Measurements from ENCODE around the gene ZNF92. TPM values are rescaled to one million over a fixed set of nuclear protein-coding genes. Genes with fewer than 3 reads are reported as not detected.
A peak's percentile ranks its signal among the peaks of the same experiment; 100 is the strongest.
"Not testable (repeated sequence)": the region's sequence is repeated elsewhere in the genome, so short reads cannot be mapped to it uniquely, and the experiment has no call there.

Gene ZNF92
- 14.5 and 20.7 TPM in 2 replicates for total RNA-seq (2014; rRNA removed; shearing (Covaris generic))

DNA sequence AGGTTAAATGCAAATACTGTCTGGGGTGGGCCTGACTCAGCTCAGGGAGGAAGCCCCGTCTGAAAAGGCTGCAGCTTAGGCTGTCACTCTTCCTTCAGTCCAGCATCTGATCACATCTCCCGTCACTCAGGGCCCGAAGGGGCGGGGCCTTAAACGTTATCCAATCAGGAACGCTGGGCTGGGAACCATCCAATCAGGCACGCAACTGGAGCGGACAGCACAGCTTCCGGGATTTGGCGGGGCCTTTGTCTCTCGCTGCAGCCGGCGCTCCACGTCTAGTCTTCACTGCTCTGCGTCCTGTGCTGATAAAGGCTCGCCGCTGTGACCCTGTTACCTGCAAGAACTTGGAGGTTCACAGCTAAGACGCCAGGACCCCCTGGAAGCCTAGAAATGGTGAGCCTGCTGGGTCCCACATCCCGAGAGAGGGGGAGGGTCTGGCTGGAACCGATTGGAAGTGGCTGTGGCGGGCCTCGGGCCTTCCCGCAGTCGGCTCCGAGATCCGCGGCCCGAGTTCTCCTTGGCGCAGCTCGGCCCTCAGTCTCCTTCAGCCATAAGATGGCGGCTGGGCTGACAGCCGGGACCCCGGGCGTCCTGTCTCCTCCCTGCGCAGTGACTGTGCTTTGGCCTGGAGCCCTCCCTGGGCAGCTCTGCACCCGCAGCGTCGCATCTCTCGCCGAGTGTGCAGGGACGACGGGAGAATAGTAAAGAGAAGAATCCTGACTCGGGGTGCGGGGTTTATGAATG, at the start of gene ZNF92:
ZNF92 (plus strand) TSS at position 248 of the 744 bp plus-strand sequence; CDS start at position 391, 143 bp downstream.
- DNase-seq (ENCODE audit: low spot score): peak; percentile 99

DNA sequence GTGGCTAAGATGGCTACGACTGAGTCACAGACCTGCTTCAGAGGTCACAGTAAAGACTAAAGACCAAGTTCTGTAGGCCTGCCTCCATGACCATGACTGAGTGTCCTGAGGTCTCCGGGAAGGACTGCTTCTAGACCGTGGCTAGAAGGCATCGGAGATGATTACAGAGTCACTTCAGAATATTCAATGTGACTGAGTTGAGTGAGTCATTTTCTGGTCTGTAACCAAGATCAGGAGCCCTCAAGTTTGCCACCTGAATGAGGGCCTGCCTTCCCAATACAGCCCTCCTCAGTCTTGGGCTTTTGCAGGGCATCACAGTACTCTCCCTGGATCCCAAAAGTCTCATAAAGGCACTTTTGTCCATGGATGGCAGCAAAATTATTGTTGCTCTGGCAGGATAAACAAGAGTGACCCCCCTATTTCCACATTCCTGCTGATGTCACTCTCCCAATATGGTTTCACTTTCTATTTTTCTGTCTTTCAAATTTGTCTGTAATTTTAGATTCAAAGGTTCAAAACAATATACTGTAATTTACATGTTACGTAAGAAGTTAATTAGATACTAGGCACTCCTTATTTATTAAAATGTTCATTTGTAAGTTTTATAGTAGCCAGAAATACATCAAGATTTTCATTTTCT, 47.7 kb upstream of the ZNF92 start:
- DNase-seq (ENCODE audit: low spot score): peak; percentile 38

DNA sequence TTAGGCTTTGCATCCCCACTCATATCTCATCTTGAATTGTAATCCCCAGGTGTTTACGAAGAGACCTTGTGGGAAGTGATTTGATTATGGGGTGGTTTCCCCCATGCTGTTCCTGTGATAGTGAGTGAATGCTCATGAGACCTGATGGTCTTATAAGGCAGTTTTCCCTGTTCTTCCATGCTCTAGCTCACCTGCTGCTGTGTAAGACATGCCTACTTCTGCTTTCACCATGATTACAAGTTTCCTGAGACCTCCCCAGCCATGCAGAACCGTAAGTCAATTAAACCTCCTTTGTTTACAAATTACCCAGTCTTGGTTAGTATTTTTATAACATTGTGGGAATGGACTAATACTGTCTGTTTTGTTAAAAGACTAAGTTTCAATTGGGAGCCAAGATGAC, 35.3 kb upstream of the ZNF92 start:
- no peak for DNase-seq (ENCODE audit: low spot score)

DNA sequence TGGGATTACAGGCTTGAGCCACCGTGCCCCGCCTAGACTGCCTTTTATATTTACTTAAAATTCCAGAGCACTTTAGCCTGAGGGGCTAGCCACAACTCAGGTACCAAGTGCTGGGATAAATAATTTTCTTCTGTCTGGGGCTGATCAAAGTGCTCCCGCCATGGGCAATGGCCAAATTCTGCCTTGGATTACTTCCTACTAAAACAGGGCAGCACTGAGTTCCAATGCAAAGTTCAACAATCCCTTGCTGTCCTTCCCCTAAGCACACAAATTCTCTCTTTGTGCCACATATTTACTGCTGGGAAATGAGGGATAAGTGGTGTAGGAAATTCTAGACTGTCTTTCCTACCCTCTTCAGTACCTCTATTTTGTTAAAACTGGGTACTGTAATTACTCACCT, 34.4 kb upstream of the ZNF92 start:
- DNase-seq (ENCODE audit: low spot score): no peak

DNA sequence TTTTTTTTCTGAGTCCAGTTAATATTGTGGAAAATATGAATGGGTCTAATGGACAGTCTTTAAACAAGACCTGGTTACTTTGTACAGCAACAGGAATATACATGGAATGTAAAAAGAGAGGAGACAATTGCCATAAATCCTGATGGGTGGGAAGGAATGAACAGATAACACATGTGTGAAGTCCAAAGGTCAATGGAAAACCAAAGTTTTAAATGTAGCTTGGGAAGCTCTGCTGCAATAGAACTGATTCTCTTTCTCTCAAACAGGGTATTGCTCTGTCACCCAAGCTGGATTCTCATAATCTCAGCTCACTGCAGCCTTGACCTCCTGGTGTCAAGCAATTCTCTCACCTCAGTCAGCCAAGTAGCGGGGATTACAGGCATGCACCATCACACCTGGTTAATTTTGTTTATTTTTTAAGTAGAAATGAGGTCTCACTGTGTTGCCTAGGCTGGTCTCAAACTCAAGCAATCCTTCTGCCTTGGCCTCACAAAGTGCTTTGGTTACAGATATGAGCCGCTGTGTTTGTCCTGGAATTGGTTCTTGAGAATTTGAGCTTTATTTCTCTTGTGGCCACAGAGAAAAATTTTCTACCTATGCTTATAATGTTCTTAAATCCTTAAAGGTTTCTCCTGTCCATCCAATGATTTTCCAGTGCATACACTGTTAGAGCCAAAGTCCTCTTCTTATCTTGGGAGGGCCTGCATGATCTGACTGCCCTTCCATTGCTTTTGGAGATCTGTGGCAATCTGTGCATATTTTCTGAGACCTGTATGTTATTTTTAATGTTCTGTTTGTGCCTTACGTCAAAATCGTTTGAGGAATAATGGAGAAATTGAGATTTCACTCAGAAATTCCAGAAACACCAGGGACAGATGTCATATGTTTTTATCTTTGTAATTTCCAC, 30.7 kb upstream of the ZNF92 start:
- DNase-seq (ENCODE audit: low spot score): no peak

DNA sequence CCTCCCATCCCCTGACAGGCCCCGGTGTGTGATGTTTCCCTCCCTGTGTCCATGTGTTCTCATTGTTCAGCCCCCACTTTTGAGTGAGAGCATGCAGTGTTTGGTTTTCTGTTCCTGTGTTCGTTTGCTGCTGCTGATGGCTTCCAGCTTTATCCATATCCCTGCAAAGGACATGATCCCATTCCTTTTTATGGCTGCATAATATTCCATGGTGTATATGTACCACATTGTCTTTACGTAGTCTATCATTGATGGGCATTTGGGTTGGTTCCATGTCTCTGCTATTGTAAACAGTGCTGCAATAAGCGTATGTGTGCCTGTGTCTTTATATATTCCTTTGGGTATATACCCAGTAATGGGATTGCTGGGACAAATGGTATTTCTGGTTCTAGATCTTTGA, 29.1 kb upstream of the ZNF92 start:
- not testable (repeated sequence) for DNase-seq (ENCODE audit: low spot score)

DNA sequence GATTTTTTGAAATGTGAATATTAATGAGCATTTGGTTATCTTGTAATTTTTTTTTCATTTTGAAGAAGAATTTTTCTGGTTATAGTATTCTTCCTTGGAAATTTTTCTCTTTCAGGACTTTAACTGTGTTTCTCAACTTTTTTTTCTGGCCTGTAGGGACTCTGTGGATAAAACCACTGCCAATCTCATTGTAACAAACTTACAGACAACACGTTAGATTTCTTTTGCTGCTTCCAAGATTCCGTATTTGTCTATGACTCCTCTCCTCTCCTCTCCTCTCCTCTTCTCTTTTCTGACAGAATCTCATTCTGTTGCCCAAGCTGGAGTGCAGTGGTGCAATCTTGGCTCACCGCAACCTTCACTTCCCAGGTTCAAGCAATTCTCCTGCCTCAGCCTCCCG, 19.4 kb upstream of the ZNF92 start:
- no peak for DNase-seq (ENCODE audit: low spot score)

DNA sequence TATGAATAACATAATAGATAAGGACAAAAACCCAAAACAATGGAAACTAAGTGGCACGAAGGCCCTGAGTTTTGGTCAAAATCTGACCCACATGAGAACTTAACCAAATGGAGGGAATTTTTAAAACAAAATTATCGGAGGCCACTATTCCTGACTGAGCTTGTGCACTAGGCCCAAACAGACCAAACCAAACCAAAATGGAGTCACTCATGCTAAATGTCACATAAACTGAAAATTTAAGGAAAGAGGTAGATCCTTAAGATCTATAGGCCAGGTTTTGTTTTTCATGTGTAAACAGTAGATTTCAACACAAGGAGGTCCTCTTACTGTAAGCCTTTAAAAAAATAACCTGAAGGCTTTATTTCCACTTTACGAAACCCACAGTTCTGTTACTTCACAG, 3.8 kb upstream of the ZNF92 start:
- DNase-seq (ENCODE audit: low spot score): no peak

DNA sequence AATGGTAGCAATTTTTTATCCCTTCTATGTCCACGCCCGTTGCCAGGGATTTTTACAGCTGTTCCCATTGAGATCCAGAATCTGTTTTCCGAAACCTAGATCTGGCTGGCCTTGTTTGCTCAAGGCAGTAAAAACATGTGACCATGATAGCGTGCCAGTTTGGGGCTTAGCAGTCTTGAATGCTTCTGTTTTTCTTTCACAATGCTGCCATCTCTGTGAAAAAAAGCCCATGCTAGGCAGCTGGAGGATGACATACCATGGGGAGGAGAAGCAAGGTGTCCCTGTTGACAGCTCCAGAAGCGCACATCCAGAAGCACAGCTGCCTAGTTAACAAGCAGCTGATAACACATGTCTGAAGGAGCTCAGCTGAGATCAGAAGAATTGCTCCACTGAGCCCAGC, 2.2 kb upstream of the ZNF92 start:
- DNase-seq (ENCODE audit: low spot score): no peak

DNA sequence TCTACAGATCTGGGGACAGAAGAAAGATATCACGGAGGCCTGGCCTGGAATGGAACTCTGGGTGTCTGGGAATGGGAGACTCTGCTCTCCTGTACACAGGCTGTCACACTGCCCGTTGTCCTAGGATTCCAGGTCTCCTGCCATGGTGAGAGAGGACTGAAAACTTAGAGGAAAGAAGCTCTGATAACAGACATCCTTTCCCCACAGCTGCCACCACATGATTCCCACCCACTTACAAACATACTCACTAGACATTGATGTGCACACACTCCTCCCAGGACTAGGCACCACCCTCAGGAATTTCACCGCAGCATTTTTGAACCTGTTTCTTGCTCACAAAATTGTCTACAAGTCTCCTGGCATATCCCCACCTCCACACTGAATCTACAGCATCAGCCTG, 5.7 kb downstream of the ZNF92 start:
- DNase-seq (ENCODE audit: low spot score): peak; percentile 60

DNA sequence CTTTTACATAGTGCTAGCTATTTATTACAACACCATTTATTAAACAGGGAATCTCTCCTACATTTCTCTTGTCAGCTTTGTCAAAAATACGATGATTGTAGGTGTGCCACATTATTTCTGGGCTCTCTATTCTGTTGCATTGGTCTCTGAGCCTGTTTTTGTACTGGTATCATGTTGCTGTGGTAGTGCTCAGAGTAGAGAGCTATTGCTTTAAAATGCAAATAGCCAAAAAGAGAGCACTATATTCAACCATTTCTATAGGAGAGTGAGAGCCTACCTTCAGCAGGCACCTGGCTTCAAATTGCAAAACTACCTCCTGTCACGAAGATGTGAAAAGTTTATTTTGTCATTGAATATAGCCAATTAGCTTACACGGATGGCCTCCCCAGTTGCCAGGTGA, 8.1 kb downstream of the ZNF92 start:
- no peak for DNase-seq (ENCODE audit: low spot score)

DNA sequence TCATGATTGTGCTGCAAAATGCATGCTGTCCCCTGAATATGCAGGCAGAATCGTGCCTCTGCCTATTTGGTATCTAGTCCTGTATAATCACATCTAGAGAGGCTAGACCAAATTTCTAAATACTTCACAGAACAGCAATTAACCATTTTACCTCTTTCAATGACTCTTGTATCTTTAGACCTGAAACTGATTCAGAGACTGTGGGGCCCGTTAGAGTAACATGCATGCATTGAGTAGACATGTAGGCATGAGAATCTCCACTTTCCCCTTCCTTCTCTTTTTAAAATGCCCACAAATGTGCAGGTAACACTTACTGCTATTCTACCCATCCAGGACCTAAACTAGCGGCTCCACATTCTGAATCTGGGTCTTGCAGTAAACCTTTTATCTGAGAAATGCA, 8.8 kb downstream of the ZNF92 start:
- no peak for DNase-seq (ENCODE audit: low spot score)

DNA sequence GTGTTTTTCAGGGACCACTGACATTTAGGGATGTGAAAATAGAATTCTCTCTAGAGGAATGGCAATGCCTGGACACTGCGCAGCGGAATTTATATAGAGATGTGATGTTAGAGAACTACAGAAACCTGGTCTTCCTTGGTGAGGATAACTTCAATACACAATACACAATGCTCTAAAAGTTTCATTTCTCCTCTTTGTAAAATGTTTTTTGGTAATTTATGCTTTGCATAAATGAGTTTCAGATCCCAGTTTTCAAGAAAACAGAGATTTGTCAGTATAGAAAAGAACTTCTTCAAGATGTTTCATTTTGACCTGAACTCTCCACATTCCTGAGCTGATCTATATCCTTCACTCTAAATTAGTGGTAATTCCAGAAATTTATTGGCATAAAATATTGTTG, 14.2 kb downstream of the ZNF92 start:
- DNase-seq (ENCODE audit: low spot score): no peak

DNA sequence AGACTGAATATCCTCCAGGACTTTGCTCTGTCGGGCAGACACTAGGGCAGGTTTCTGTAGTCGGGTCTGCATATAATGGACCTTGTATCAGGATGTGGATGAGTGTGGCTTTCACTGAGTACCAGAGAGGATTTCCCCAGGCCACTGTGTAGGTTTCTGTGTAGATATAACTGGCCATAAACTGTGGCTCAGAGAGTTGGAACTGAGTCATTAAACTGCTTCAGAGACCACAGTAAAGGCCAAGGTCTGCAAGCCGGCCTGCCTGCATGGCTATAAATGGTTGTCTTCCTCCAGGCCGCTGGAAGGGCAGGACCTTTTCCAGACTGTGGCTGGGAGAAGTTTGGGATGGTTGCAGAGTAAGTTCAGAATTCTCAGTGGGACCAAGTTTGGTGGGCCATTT, 16.9 kb downstream of the ZNF92 start:
- no peak for DNase-seq (ENCODE audit: low spot score)

DNA sequence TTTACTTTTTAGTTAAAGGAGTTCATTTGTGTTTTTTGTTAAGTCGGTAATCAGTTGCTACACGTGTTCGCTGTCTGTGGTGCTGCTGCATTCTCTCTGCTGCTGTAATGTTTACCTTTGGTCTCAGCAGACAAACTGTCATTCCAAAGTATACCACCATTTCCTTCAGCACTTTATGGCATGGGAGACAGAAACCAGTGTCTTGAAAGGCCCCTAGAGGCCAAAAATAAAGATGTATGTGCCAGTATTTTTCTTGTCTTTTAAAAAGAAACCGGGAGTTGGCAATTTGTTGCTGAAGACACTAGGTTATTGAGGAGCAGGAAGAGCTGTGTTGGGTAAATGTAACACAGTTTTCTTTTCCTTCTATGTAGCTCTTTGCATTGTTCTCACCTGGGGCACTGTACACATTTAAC, 24.1 kb downstream of the ZNF92 start:
- DNase-seq (ENCODE audit: low spot score): peak; percentile 12

DNA sequence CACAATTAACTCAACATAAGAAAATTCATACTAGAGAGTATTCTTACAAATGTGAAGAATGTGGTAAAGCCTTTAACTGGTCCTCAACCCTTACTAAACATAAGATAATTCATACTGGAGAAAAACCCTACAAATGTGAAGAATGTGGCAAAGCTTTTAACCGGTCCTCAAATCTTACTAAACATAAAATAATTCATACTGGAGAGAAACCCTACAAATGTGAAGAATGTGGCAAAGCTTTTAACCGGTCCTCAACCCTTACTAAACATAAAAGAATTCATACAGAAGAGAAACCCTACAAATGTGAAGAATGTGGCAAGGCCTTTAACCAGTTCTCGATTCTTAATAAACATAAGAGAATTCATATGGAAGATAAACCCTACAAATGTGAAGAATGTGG, 25.0 kb downstream of the ZNF92 start:
- DNase-seq (ENCODE audit: low spot score): not testable (repeated sequence)

DNA sequence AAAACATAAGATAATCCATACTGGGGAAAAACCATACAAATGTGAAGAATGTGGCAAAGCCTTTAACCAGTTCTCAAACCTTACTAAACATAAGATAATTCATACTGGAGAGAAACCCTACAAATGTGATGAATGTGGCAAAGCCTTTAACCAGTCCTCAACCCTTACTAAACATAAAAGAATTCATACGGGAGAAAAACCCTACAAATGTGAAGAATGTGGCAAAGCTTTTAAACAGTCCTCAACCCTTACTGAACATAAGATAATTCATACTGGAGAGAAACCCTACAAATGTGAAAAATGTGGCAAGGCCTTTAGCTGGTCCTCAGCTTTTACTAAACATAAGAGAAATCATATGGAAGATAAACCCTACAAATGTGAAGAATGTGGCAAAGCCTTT, 25.4 kb downstream of the ZNF92 start:
- not testable (repeated sequence) for DNase-seq (ENCODE audit: low spot score)

DNA sequence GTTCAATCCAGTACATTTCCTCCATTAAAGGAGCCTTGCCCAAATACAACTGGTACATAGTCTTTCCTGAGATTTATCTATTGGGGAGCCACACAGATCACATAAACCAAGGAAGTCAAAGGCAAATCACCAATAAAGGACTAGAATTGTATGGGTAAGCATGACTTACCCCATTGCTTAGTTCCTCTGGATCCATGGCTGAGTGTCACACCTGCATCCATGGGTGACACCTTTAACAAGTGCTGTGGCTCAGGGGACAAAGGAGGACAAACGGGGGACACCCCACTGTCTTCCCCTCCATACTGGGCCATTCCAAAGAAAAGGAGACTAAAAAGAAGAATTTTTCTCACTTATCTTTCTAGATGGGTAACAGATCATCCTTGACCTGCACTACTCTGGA, 30.4 kb downstream of the ZNF92 start:
- DNase-seq (ENCODE audit: low spot score): no peak

DNA sequence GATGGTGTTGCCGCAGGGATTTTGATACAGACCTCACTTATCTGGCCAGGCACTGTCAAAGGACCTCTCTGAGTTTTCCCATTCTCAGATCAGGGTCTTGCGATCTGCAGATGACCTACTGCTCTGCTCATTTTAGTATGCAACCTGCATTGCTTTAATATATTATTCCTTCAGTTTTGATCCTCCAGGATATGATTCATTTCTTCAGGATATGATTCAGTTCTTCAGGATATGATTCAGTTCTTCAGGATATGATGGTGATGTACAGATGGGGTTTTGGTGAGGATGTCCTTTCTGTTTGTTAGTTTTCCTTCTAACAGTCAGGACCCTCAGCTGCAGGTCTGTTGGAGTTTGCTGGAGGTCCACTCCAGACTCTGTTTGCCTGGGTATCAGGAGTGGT, 33.1 kb downstream of the ZNF92 start:
- DNase-seq (ENCODE audit: low spot score): peak; percentile 28

DNA sequence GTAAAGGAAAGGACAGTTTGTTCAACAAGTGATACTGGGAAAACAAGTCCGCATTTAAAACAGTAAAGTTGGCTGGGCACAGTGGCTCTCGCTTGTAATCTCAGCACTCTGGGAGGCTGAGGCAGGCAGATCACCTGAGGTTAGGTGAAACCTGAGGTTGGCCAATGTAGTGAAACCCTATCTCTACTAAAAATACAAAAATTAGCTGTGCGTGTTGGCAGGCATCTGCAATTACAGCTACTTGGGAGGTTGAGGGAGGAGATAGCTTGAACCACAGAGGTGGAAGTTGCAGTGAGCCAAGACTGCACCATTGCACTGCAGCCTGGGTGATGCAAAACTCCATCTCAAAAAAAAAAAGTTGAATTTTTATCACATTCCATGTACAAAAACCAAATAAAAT, 35.7 kb downstream of the ZNF92 start:
- DNase-seq (ENCODE audit: low spot score): no peak

DNA sequence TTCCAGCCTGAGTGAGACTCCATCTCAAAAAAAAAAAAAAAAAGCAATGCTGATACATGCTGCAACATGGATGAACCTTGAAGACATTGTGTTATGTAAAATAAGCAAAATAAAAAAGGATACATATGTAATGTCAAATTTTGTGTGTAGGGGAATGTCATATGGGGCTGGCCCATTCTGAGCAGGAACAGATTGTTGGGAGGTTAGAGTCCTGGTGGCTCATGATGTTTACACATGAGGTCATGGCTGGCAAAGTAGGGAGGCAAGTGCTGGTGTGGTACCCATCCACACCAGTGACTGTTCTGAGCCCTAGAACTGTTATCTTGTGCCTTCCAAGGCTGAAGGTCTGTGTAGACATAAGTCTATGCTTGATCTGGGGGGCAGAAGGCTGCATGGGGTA, 37.6 kb downstream of the ZNF92 start:
- DNase-seq (ENCODE audit: low spot score): no peak

DNA sequence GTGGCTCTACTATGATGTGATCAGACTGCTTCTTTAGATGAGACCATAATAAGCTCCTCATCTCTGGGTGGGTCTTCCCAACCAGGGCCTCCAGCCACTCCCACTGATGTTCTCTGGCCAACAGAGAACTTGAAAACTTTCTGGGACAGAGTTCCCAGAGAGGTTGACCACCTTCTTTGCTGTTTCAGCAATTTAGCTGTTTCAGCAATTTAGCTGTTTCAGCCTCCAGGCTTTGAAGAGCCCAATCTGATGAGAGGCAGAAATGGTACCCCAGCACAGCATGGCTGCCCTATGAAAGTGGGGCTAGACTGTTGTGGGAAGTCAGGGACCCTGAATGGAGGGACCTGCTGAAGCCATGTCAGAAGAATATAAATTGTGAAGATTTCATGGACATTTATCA, 49.0 kb downstream of the ZNF92 start:
- DNase-seq (ENCODE audit: low spot score): no peak

DNA sequence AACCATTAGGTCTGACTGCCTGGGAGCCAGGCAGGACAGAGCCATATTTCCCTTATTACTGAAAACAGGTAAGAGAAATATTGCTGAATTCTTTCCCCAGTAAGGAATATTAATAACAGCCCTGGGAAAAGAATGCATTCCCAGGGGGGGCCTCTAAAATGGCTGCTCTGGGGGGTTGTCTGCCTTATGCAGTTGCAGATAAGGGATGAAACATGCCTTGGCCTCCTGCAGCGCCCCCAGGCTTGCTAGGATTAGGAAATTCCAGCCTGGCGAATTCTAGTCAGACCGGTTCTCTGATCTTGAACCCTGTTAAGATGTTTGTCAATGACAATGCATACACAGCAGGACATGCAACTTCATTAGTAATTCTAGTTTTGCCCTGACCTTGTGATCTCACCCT, 49.6 kb downstream of the ZNF92 start:
- not testable (repeated sequence) for DNase-seq (ENCODE audit: low spot score)
